Retina (tissue), 1 donor: ENCODE measurements around the gene FRY.

Source experiments
- DNase-seq: peaks from one replicate; pipeline ENCODE4 v3.0.0-alpha.2; 2016

The FRY gene

GRCh38 chr13:32317716-32318465 is 286.3 kb downstream of the FRY start:
- no peak for DNase-seq

GRCh38 chr13:32320528-32320927 is 289.0 kb downstream of the FRY start:
- no peak for DNase-seq

- DNase-seq, result no peak
Observed at GRCh38 chr13:32323912-32324311, 292.3 kb downstream of the FRY start.

- DNase-seq, result no peak
Observed at GRCh38 chr13:32330441-32330840, 298.9 kb downstream of the FRY start.

GRCh38 chr13:32334671-32335070 is 303.1 kb downstream of the FRY start:
- DNase-seq, result no peak

- no peak for DNase-seq
Observed at GRCh38 chr13:32340914-32341313, 309.3 kb downstream of the FRY start.

GRCh38 chr13:32347651-32348050 is 316.1 kb downstream of the FRY start:
- DNase-seq, result no peak
